K562 (cell line): Measurements from ENCODE around the gene MMP24. TPM values are rescaled to one million over a fixed set of nuclear protein-coding genes. Genes with fewer than 3 reads are reported as not detected.

Source experiments
- ARID1B ChIP-seq: fragments of 450-650 bp; IDR thresholded peaks from 2 replicates; pipeline ENCODE4 v1.6.1; 2016; ENCODE audit warnings: antibody characterized with exemption, mild to moderate bottlenecking, inconsistent platforms
- C11orf30 ChIP-seq: fragments of 450-650 bp; IDR thresholded peaks from 2 replicates; pipeline ENCODE4 v1.6.1; 2016; ENCODE audit warnings: low read depth, mild to moderate bottlenecking
- CBFA2T2 ChIP-seq: fragments of 450-650 bp; conservative IDR thresholded peaks from 2 replicates; pipeline ENCODE4 v1.6.1; 2017; ENCODE audit warnings: mild to moderate bottlenecking
- CTBP1 ChIP-seq: fragments of 450-650 bp; IDR thresholded peaks from 2 replicates; pipeline ENCODE4 v1.6.1; 2016; ENCODE audit warnings: borderline replicate concordance
- EP300 ChIP-seq: IDR thresholded peaks from 2 replicates; pipeline ENCODE4 v1.6.1; 2012; ENCODE audit warnings: low read length, improper control_type of control experiment
- ETV1 ChIP-seq: fragments of 450-650 bp; conservative IDR thresholded peaks from 2 replicates; pipeline ENCODE4 v1.6.1; 2016; ENCODE audit warnings: missing genetic modification characterization, control low read depth, low read depth, missing compliant biosample characterization
- ETV5 ChIP-seq: sonication (generic); formaldehyde crosslinking; IDR thresholded peaks from 2 replicates; pipeline ENCODE4 v1.4.0; 2020; ENCODE audit warnings: low read depth, mild to moderate bottlenecking, missing genetic modification reagents
- GABPA ChIP-seq: fragments of 200-800 bp; sonication (Bioruptor generic); conservative IDR thresholded peaks from 2 replicates; pipeline ENCODE4 v1.6.1; 2016; ENCODE audit warnings: low read depth, missing genetic modification characterization, missing compliant biosample characterization
- HDAC1 ChIP-seq, 2 experiments: fragments of 450-650 bp; IDR thresholded peaks; 2 replicates each; pipeline ENCODE4 v1.6.1; 2016 to 2017; ENCODE audit warnings: inconsistent platforms in 1 of 2, mild to moderate bottlenecking in 1 of 2, moderate library complexity in 1 of 2
- HNRNPLL ChIP-seq: fragments of 200-400 bp; formaldehyde crosslinking; IDR thresholded peaks from 2 replicates; pipeline ENCODE4 v1.6.1; 2017; ENCODE audit warnings: low read length, low read depth, mild to moderate bottlenecking; ENCODE audit not compliant: poor library complexity, severe bottlenecking
- KLF6 ChIP-seq: fragments of 250-450 bp; sonication (Bioruptor Pico); IDR thresholded peaks from 2 replicates; pipeline ENCODE4 v1.4.0; 2020; ENCODE audit warnings: mild to moderate bottlenecking, moderate library complexity, borderline replicate concordance
- MAFF ChIP-seq: IDR thresholded peaks from 2 replicates; pipeline ENCODE4 v1.6.1; 2012; ENCODE audit warnings: low read length, improper control_type of control experiment
- POLR2AphosphoS2 ChIP-seq: IDR thresholded peaks from 2 replicates; pipeline ENCODE4 v1.6.1; 2012; ENCODE audit warnings: low read length, improper control_type of control experiment
- RCOR1 ChIP-seq, 2 experiments: IDR thresholded peaks; 2 replicates each; pipeline ENCODE4 v1.6.1; 2012; ENCODE audit warnings: low read depth in 2 of 2, low read length in 2 of 2, borderline replicate concordance in 1 of 2, improper control_type of control experiment in 1 of 2
- REST ChIP-seq, 2 experiments: fragments of 450-650 bp; formaldehyde crosslinking in 1 of 2; IDR thresholded peaks; 2 replicates each; pipeline versions ENCODE4 v1.4.0 to v1.6.1; 2014 to 2020; ENCODE audit warnings: mild to moderate bottlenecking in 2 of 2, borderline replicate concordance in 1 of 2, low read depth in 1 of 2
- SMARCE1 ChIP-seq: fragments of 450-650 bp; IDR thresholded peaks from 2 replicates; pipeline ENCODE4 v1.7.1; 2016; ENCODE audit warnings: mild to moderate bottlenecking
- TCF3 ChIP-seq: sonication (generic); formaldehyde crosslinking; IDR thresholded peaks from 2 replicates; pipeline ENCODE4 v1.4.0; 2020; ENCODE audit warnings: mild to moderate bottlenecking, missing genetic modification reagents
- TEAD4 ChIP-seq, 2 experiments: sonication (generic) in 1 of 2; formaldehyde crosslinking in 1 of 2; IDR thresholded peaks; 2 replicates each; pipeline versions ENCODE4 v1.6.1 to v1.8.0; 2012 to 2022; ENCODE audit warnings: borderline replicate concordance in 1 of 2, inconsistent platforms in 1 of 2, low read length in 1 of 2, mild to moderate bottlenecking in 1 of 2, missing genetic modification reagents in 1 of 2
- TFAM ChIP-seq: fragments of 250-450 bp; sonication (Bioruptor Pico); conservative IDR thresholded peaks from 2 replicates; pipeline ENCODE4 v1.5.0; 2021; ENCODE audit warnings: mild to moderate bottlenecking, moderate library complexity
- ZFP30 ChIP-seq: fragments of 250-450 bp; sonication (Bioruptor Pico); IDR thresholded peaks from 2 replicates; pipeline ENCODE4 v1.8.0; 2022; ENCODE audit warnings: moderate library complexity, mild to moderate bottlenecking, inconsistent platforms, borderline replicate concordance
- polyA plus RNA-seq, 8 experiments: library from polyadenylated mRNA; depleted of rRNA in 4 of 8; stranded (reverse) in 5 of 8; unstranded in 3 of 8; fragments of >200 nt; fragmentation: Nextera tagmentation in 2 of 8; fragmentation: Illumina TruSeq in 1 of 8; extraction: Ambion mirVana in 2 of 8; extraction: Trizol in 1 of 8; gene quantifications; 2 replicates each; pipeline versions ENCODE4 v1.2.1 to v1.2.3, GENCODE V29; 2011 to 2014; ENCODE audit warnings: inconsistent platforms in 1 of 8, missing spikeins in 1 of 8
- total RNA-seq, 7 experiments: library from RNA; depleted of rRNA in 6 of 7; stranded (reverse); fragments of >200 nt in 6 of 7; fragmentation: Illumina TruSeq in 2 of 7; extraction: Trizol in 2 of 7; gene quantifications; 2 replicates each; pipeline versions ENCODE4 v1.2.1 to v1.2.3, GENCODE V29; 2011 to 2021; ENCODE audit warnings: low replicate concordance in 1 of 7

The MMP24 gene
- total and polyA plus RNA-seq, 9 of the 15 experiments (the other 6 are each of a cell fraction or from before 2014, with no cell fraction given), result 0.03 to 0.07 (median 0.03) TPM; not detected in 6

DNA sequence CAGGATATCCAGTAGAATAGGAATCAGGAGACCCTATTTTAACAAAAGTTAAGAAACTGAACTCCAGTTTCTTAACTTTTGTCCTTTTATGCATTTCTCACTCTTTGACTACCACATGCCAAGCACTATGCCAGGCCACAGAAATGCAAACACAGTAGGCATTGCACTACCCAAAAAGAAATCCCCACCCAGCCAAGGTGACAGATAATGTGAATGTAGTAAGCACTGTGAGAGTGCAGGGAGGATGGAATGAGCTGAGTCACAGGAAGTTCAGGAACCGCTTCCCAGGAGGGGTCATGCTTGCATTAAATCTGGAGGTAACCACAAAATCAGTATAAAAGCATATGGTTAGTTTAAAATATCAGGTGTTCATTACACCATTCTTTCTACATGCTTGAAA is 85.8 kb downstream of the MMP24 start (continued):
- TF ChIP-seq REST (IDR thresholded peaks at IDR 0.05; ENCODE audit: borderline replicate concordance), result peak; percentile 3; the same call in 1 of the 2 replicates
- TF ChIP-seq REST (CRISPR knock-in tag; IDR thresholded peaks at IDR 0.05; ENCODE audit: low read depth), result no peak
- TF ChIP-seq C11orf30, result peak; percentile 76
- peak; percentile 70 for TF ChIP-seq ETV1
- peak; percentile 75 to 91; a peak in 3 of 4 replicates for TF ChIP-seq RCOR1 (IDR thresholded peaks at IDR 0.05; ENCODE audit: borderline replicate concordance in 1 of 2, low read depth in 2 of 2, low read length in 2 of 2)
- no peak for TF ChIP-seq TFAM (CRISPR knock-in tag)
- no peak for TF ChIP-seq HNRNPLL
- no peak for TF ChIP-seq POLR2AphosphoS2
- TF ChIP-seq HDAC1 (IDR thresholded peaks at IDR 0.05), result peak in 1 of 2 experiments; percentile 54; a peak in 1 of 4 replicates
- peak; percentile 63 for TF ChIP-seq ARID1B
- TF ChIP-seq GABPA, result peak; percentile 57; the same call in 1 of the 2 replicates
- TF ChIP-seq KLF6, result no peak
- TF ChIP-seq CBFA2T2, result 0 out of 2 replicates have a peak, but pooled peaks have one; percentile 12
- 0 out of 2 replicates have a peak, but pooled peaks have one; percentile 34 for TF ChIP-seq CTBP1
- no peak for TF ChIP-seq ZFP30 (CRISPR knock-in tag)
- 0 out of 2 replicates have a peak, but pooled peaks have one; percentile 45 for TF ChIP-seq TEAD4 (IDR thresholded peaks at IDR 0.05; ENCODE audit: low read length)
- TF ChIP-seq TEAD4 (CRISPR knock-in tag; IDR thresholded peaks at IDR 0.05; ENCODE audit: borderline replicate concordance), result no peak
- peak; percentile 60; the same call in 1 of the 2 replicates for TF ChIP-seq EP300
- peak; percentile 63; the same call in 1 of the 2 replicates for TF ChIP-seq MAFF
- TF ChIP-seq SMARCE1, result peak; percentile 54; the same call in 1 of the 2 replicates
- 0 out of 2 replicates have a peak, but pooled peaks have one; percentile 16 for TF ChIP-seq TCF3 (CRISPR knock-in tag)
- peak; percentile 48; the same call in 1 of the 2 replicates for TF ChIP-seq ETV5 (CRISPR knock-in tag)
